Liver (tissue), 3 donors: ENCODE results near the gene IGHMBP2.

Experiments used
- CTCF ChIP-seq: fragments of 150-350 bp; IDR thresholded peaks from 2 replicates; pipeline ENCODE4 v1.5.1; 2017; ENCODE audit warnings: improper control_type of control experiment, low read depth, low read length; ENCODE audit not compliant: missing input control
- EGR1 ChIP-seq, 2 donors: IDR thresholded peaks; 2 replicates each; pipeline ENCODE4 v1.6.1; 2016 to 2018; ENCODE audit warnings: antibody characterized with exemption in 2 of 2, low read depth in 2 of 2
- FOXA1 ChIP-seq: IDR thresholded peaks from 2 replicates; pipeline ENCODE4 v1.6.1; 2016; ENCODE audit warnings: antibody characterized with exemption
- GABPA ChIP-seq, 2 donors: IDR thresholded peaks in 1 of 2; conservative IDR thresholded peaks in 1 of 2; 2 replicates each; pipeline ENCODE4 v1.6.1; 2016; ENCODE audit warnings: antibody characterized with exemption in 2 of 2, mild to moderate bottlenecking in 1 of 2, moderate library complexity in 1 of 2
- MAX ChIP-seq: IDR thresholded peaks from 2 replicates; pipeline ENCODE4 v1.6.1; 2016; ENCODE audit warnings: antibody characterized with exemption
- NR2F2 ChIP-seq: IDR thresholded peaks from 2 replicates; pipeline ENCODE4 v1.6.1; 2016; ENCODE audit warnings: antibody characterized with exemption
- RAD21 ChIP-seq, 2 donors: IDR thresholded peaks; 2 replicates each; pipeline ENCODE4 v1.6.1; 2016; ENCODE audit warnings: antibody characterized with exemption in 2 of 2, mild to moderate bottlenecking in 2 of 2
- REST ChIP-seq: IDR thresholded peaks from 2 replicates; pipeline ENCODE4 v1.6.1; 2016; ENCODE audit warnings: antibody characterized with exemption, mild to moderate bottlenecking
- RXRA ChIP-seq, 2 donors: IDR thresholded peaks; 2 replicates each; pipeline ENCODE4 v1.6.1; 2017 to 2018; ENCODE audit warnings: antibody characterized with exemption in 2 of 2, mild to moderate bottlenecking in 1 of 2
- SP1 ChIP-seq: IDR thresholded peaks from 2 replicates; pipeline ENCODE4 v1.6.1; 2018; ENCODE audit warnings: antibody characterized with exemption, mild to moderate bottlenecking
- TAF1 ChIP-seq: conservative IDR thresholded peaks from 2 replicates; pipeline ENCODE4 v1.6.1; 2016; ENCODE audit warnings: antibody characterized with exemption, mild to moderate bottlenecking
- YY1 ChIP-seq: IDR thresholded peaks from 2 replicates; pipeline ENCODE4 v1.6.1; 2016; ENCODE audit warnings: antibody characterized with exemption, mild to moderate bottlenecking
- ZBTB33 ChIP-seq: IDR thresholded peaks from 2 replicates; pipeline ENCODE4 v1.6.1; 2016; ENCODE audit warnings: antibody characterized with exemption
- donor health status: healthy.
- donor health status: healthy.

GRCh38 chr11:68966894-68967780 lies 63.4 kb downstream of the IGHMBP2 start:
- TF ChIP-seq CTCF (no peak), YY1 (no peak), FOXA1 (no peak), RAD21 (IDR thresholded peaks at IDR 0.05) (no peak), NR2F2 (no peak), EGR1 (IDR thresholded peaks at IDR 0.05; ENCODE audit: low read depth in 2 of 2) (no peak), ZBTB33 (no peak), GABPA (IDR thresholded peaks at IDR 0.05 in 1 of 2, conservative IDR thresholded peaks at IDR 0.05 in 1 of 2) (no peak), MAX (no peak), TAF1 (no peak), REST (no peak), RXRA (IDR thresholded peaks at IDR 0.05) (no peak), SP1 (no peak)
